OCI-LY7 (cell line): ENCODE data around the gene EPHA6. TPM values are rescaled to one million over a fixed set of nuclear protein-coding genes. Genes with fewer than 3 reads are reported as not detected.

ENCODE experiments used
- BruUV-seq: library from RNA; stranded (reverse); fragments of 400-500 nt; replicated peaks from 2 replicates; lab custom pipeline; 2021; lab: Mats Ljungman, UMichigan
- CTCF ChIA-PET: fragments of 300-600 bp; sonication (Branson Sonifier 250); formaldehyde crosslinking; loops from one replicate; lab custom pipeline; 2022; ENCODE audit warnings: antibody characterized with exemption; ENCODE audit not compliant: unreplicated experiment; lab: Charles Lee
- POLR2A ChIA-PET: fragments of 300-600 bp; sonication (Branson Sonifier 250); formaldehyde crosslinking; loops from one replicate; lab custom pipeline; 2022; ENCODE audit warnings: antibody characterized with exemption; lab: Charles Lee
- DNase-seq: peaks from one replicate; pipeline ENCODE4 v3.0.0-alpha.2; 2015; ENCODE audit warnings: low spot score
- H2AFZ ChIP-seq: fragments of 200-600 bp; sonication (generic), shearing (Covaris generic); 2 replicates; pipeline ENCODE4 v1.6.1; 2014; ENCODE audit warnings: mild to moderate bottlenecking, antibody characterized with exemption, low read length, moderate library complexity
- H3K27ac ChIP-seq: fragments of 200-600 bp; sonication (generic); 2 replicates; pipeline ENCODE4 v1.5.1; 2014; ENCODE audit warnings: mixed run types, low read depth, mild to moderate bottlenecking, moderate library complexity, low read length, inconsistent platforms; ENCODE audit not compliant: poor library complexity, severe bottlenecking
- H3K36me3 ChIP-seq: fragments of 200-600 bp; sonication (generic); 2 replicates; pipeline ENCODE4 v1.6.1; 2014; ENCODE audit warnings: mild to moderate bottlenecking, antibody characterized with exemption, low read length, moderate library complexity, mixed read lengths; ENCODE audit not compliant: insufficient read depth
- H3K4me1 ChIP-seq: fragments of 200-600 bp; sonication (generic); 2 replicates; pipeline ENCODE4 v1.5.1; 2014; ENCODE audit warnings: mild to moderate bottlenecking, low read length; ENCODE audit not compliant: insufficient read depth, poor library complexity, severe bottlenecking
- H3K4me2 ChIP-seq: fragments of 200-600 bp; sonication (generic); 2 replicates; pipeline ENCODE4 v1.6.1; 2014; ENCODE audit warnings: mild to moderate bottlenecking, low read length
- H3K4me3 ChIP-seq: fragments of 200-600 bp; sonication (generic); 2 replicates; pipeline ENCODE4 v1.5.1; 2014; ENCODE audit warnings: mild to moderate bottlenecking, low read depth, low read length; ENCODE audit not compliant: poor library complexity, severe bottlenecking
- H3K79me2 ChIP-seq: fragments of 200-600 bp; sonication (generic); 2 replicates; pipeline ENCODE4 v1.6.1; 2016; ENCODE audit warnings: low read depth, mild to moderate bottlenecking, low read length, moderate library complexity, mixed read lengths; ENCODE audit not compliant: insufficient read depth
- H3K9me2 ChIP-seq: fragments of 200-600 bp; sonication (generic); 2 replicates; pipeline ENCODE4 v1.6.1; 2016; ENCODE audit warnings: mild to moderate bottlenecking, low read length, mixed read lengths; ENCODE audit not compliant: insufficient read depth
- H3K9me3 ChIP-seq: fragments of 200-600 bp; sonication (generic); 2 replicates; pipeline ENCODE4 v1.6.1; 2014; ENCODE audit warnings: mild to moderate bottlenecking, mixed run types, low read length, mixed read lengths
- H4K20me1 ChIP-seq: fragments of 200-600 bp; sonication (generic); 2 replicates; pipeline ENCODE4 v1.6.1; 2014; ENCODE audit warnings: mild to moderate bottlenecking, antibody characterized with exemption, low read length, moderate library complexity, mixed read lengths; ENCODE audit not compliant: insufficient read depth
- EZH2phosphoT487 ChIP-seq: fragments of 200-600 bp; sonication (generic); IDR thresholded peaks from 2 replicates; pipeline ENCODE4 v1.6.1; 2018; ENCODE audit warnings: low read depth, borderline replicate concordance, mild to moderate bottlenecking, mixed run types, antibody characterized with exemption, low read length, moderate library complexity, mixed read lengths
- intact Hi-C: fragments of 100-400 bp; cut with micrococcal nuclease; formaldehyde crosslinking; loops from one replicate; pipeline ENCODE4 v1.10.0; 2022; ENCODE audit not compliant: unreplicated experiment
- total RNA-seq, 2 experiments: library from RNA; depleted of rRNA in 1 of 2; stranded (reverse); fragments of >200 nt in 1 of 2; shearing (Covaris generic) in 1 of 2; gene quantifications; 2 replicates each; pipeline ENCODE4 v1.2.3, GENCODE V29; 2014 to 2022
- TF ChIP-seq, protein P1 (sequence below): fragments of 200-600 bp; sonication (generic); conservative IDR thresholded peaks from 2 replicates; pipeline ENCODE4 v1.5.1; 2014; ENCODE audit warnings: mild to moderate bottlenecking, antibody characterized with exemption, low read length, moderate library complexity, mixed read lengths

EPHA6 gene
- total RNA-seq, 2 experiments from 2014 or later: not detected

DNA sequence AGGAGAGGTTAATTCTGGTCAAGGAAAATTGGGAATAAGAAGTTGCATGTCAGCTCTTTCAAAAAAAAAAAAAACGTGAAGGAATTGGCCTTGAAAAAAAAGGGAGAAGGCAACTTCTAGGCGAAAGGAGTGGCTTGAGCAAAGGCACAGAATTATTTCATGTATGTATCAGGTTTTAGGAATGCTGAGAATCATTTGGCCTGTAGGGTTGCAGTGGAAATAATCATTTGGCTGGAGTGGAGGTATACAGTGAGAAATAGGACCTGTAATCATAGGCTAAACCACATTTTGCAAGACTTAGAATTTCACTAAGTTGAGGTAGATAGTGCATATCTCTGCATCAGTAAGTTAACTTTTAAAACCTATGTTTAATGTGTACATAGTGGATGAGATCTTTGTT lies 54.9 kb downstream of the EPHA6 start:
- no peak overlapping the region for H3K4me3 ChIP-seq
- ChIA-PET POLR2A (no interaction called here), CTCF (no interaction called here)
- no peaks in the 10 kb centered on the region for H3K36me3 ChIP-seq
- no peak overlapping the region for H3K27ac ChIP-seq
- no peak overlapping the region for H2AFZ ChIP-seq
- H3K9me2 ChIP-seq: no peaks in the 10 kb centered on the region
- no TSS peak for BruUV-seq
- no peaks in the 10 kb centered on the region for H3K79me2 ChIP-seq
- H4K20me1 ChIP-seq: no peaks in the 10 kb centered on the region
- no peaks in the 10 kb centered on the region for H3K4me1 ChIP-seq
- intact Hi-C loops: loop anchor here (10.0 kb wide), 2 partner anchors 845 to 1155 kb away; no protein-coding TSS in a partner anchor
- DNase-seq: no peak
- no peak for TF ChIP-seq EZH2phosphoT487
- TF ChIP-seq, protein P1, sequence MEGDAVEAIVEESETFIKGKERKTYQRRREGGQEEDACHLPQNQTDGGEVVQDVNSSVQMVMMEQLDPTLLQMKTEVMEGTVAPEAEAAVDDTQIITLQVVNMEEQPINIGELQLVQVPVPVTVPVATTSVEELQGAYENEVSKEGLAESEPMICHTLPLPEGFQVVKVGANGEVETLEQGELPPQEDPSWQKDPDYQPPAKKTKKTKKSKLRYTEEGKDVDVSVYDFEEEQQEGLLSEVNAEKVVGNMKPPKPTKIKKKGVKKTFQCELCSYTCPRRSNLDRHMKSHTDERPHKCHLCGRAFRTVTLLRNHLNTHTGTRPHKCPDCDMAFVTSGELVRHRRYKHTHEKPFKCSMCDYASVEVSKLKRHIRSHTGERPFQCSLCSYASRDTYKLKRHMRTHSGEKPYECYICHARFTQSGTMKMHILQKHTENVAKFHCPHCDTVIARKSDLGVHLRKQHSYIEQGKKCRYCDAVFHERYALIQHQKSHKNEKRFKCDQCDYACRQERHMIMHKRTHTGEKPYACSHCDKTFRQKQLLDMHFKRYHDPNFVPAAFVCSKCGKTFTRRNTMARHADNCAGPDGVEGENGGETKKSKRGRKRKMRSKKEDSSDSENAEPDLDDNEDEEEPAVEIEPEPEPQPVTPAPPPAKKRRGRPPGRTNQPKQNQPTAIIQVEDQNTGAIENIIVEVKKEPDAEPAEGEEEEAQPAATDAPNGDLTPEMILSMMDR: no peak
- no peak overlapping the region for H3K4me2 ChIP-seq
- H3K9me3 ChIP-seq: no peaks in the 10 kb centered on the region

DNA sequence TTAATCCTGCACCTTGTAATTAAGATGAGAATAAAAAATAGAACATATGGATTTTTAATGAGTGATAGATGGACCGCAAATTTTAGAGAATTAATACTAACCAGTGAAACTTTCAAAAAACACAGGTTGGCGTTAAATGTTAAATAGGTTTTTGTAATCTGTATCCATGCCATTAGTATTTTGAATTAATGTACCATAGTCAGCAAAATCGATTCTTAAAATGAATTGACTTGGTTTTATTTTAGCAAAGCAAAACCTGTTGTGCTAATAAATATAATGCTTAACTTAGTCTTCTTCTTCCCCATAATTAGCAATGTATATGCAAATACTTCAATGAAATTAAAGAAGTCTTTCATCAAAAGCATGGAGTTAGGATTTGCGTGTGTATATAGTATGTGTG lies 63.1 kb downstream of the EPHA6 start:
- no TSS peak for BruUV-seq
- H3K4me1 ChIP-seq: no peaks in the 10 kb centered on the region
- H3K79me2 ChIP-seq: no peaks in the 10 kb centered on the region
- intact Hi-C loops: no loop called here
- no peak overlapping the region for H3K4me3 ChIP-seq
- H2AFZ ChIP-seq: no peak overlapping the region
- DNase-seq: no peak
- ChIA-PET POLR2A (no interaction called here), CTCF (no interaction called here)
- no peaks in the 10 kb centered on the region for H3K9me3 ChIP-seq
- H3K4me2 ChIP-seq: no peak overlapping the region
- TF ChIP-seq, protein P1: no peak
- H3K9me2 ChIP-seq: no peaks in the 10 kb centered on the region
- H4K20me1 ChIP-seq: no peaks in the 10 kb centered on the region
- H3K27ac ChIP-seq: no peak overlapping the region
- no peaks in the 10 kb centered on the region for H3K36me3 ChIP-seq

DNA sequence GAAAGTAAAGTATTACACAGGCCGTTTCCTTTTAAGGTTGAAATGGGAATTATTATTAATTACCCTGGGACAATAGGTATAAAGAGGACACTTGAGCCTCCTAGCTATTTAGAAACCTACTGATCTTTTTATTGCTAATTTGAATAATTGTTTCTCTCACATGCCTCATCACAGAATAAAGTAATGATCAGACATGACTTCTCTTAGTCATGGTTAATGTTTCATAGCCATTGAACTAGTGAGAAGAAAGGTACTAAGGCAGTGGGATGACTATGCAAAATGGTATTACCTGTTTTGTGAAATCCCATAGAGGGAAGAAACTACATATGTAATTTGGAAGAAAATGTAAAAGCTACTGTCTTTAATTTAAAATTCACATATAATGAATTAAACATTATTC lies 85.6 kb downstream of the EPHA6 start:
- ChIA-PET CTCF (no interaction called here), POLR2A (no interaction called here)
- Histone ChIP-seq H2AFZ (no peak overlapping the region), H3K4me2 (no peak overlapping the region), H3K36me3 (no peaks in the 10 kb centered on the region), H3K4me3 (no peak overlapping the region), H3K9me3 (no peaks in the 10 kb centered on the region), H3K27ac (no peak overlapping the region), H3K9me2 (no peaks in the 10 kb centered on the region), H3K79me2 (no peaks in the 10 kb centered on the region), H3K4me1 (no peaks in the 10 kb centered on the region), H4K20me1 (no peaks in the 10 kb centered on the region)
- TF ChIP-seq, protein P1: no peak
- TF ChIP-seq EZH2phosphoT487: no peak
- no peak for DNase-seq
- no TSS peak for BruUV-seq
- intact Hi-C loops: no loop called here
